Choroid plexus epithelial cell (primary cell): ENCODE results near the gene PNPLA7.

Experiments
- DNase-seq: peaks from one replicate; pipeline ENCODE4 v3.0.0-alpha.2; 2010; ENCODE audit warnings: low read depth
- H3K4me3 ChIP-seq: 2 replicates; pipeline ENCODE4 v1.5.1; 2011; ENCODE audit warnings: low read depth, mild to moderate bottlenecking, control low read depth, low read length, moderate library complexity
- TF ChIP-seq, protein P1 (sequence below): conservative IDR thresholded peaks from 2 replicates; pipeline ENCODE4 v1.5.1; 2011; ENCODE audit warnings: low read depth, mild to moderate bottlenecking, control low read depth, inconsistent platforms, low read length, moderate library complexity

Gene PNPLA7

DNA sequence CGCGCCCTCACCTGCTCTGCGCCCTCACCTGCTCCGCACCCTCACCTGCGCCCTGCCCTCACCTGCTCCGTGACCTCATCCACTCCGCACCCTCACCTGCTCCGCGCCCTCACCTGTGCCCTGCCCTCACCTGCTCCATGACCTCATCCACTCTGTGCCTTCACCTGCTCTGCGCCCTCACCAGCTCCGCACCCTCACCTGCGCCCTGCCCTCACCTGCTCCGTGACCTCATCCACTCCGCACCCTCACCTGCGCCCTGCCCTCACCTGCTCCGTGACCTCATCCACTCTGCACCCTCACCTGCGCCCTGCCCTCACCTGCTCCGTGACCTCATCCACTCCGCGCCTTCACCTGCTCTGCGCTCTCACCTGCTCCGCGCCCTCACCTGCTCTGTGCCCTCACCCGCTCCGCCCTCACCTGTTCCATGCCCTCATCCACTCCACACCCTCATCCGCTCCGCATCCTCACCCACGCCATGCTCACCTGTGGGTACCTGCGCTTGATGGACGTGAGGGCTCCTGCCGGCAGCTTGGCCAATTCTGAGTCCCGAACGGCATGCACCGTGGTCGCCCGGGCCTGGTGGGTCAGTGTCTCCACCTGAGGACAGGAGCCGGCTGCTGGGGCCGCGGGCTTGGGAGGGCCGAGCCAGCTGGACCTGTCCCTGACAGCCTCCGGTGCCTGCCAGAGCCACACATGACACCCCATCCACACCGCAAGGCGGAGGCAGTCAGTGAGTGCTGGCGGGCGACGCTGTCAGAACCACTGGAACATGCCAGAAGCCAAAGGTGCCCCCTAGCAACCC is 55.5 kb downstream of the PNPLA7 start:
- TF ChIP-seq, protein P1, sequence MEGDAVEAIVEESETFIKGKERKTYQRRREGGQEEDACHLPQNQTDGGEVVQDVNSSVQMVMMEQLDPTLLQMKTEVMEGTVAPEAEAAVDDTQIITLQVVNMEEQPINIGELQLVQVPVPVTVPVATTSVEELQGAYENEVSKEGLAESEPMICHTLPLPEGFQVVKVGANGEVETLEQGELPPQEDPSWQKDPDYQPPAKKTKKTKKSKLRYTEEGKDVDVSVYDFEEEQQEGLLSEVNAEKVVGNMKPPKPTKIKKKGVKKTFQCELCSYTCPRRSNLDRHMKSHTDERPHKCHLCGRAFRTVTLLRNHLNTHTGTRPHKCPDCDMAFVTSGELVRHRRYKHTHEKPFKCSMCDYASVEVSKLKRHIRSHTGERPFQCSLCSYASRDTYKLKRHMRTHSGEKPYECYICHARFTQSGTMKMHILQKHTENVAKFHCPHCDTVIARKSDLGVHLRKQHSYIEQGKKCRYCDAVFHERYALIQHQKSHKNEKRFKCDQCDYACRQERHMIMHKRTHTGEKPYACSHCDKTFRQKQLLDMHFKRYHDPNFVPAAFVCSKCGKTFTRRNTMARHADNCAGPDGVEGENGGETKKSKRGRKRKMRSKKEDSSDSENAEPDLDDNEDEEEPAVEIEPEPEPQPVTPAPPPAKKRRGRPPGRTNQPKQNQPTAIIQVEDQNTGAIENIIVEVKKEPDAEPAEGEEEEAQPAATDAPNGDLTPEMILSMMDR: no peak
- no peak for DNase-seq
- H3K4me3 ChIP-seq: no peak overlapping the region

DNA sequence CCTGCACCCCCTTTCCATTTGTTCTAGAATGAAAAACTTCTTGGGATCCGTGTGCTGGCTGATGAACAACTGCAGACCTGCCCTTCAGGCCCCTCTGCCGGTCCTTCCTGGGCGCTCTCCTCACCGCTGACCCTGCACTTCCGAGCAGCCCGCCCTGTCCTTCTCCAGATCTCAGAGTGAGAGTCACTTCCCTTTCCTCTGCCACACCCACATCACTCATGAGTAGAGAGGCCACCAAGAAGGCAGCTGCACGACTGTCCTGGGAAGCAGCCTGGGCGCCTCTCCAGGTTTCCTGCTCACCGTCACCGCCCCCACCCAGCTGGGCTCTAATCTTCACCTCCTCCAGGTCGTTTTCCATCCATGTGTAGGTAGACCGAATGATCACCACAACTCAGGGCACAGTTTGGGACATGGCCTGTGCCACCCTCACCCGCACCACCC is 56.1 kb downstream of the PNPLA7 start:
- TF ChIP-seq, protein P1: no peak
- no peak overlapping the region for H3K4me3 ChIP-seq
- DNase-seq: no peak

DNA sequence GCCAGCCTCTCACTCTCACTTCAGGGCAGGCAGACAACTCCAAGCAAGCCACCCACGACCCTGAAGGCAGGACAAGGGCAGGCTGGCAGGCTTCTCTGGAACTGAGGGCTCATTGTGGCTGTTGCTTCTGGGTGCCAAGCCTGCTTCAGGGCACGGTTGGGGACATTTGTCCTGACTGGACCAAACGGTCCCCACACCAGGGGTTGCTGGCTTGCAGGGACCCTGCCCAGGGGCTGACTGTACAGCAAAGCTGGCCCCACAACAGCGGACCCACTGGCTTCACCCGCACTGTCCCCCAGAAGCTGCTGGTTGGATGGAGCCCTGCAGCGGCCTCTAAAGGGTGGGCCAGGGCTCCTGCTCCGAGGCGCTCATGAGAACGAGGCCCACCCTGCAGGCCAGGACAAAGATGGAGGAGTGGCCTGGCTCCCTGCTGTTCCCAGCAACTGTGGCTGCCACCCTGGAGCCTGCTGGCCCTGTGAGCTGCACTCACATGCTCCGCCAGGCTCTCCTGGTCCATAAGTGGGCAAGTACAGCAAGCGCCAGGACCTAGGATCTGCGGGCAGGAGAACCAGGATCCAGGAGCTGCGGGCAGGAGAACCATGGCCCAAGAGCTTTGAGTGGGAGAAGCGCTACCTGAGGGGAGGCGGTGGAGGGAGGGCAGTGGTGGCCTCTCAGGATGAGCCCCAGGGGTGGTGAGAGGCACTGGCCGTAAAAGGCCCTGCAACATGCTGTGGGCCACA is 56.7 kb downstream of the PNPLA7 start:
- TF ChIP-seq, protein P1: no peak
- H3K4me3 ChIP-seq: no peak overlapping the region
- DNase-seq: no peak

DNA sequence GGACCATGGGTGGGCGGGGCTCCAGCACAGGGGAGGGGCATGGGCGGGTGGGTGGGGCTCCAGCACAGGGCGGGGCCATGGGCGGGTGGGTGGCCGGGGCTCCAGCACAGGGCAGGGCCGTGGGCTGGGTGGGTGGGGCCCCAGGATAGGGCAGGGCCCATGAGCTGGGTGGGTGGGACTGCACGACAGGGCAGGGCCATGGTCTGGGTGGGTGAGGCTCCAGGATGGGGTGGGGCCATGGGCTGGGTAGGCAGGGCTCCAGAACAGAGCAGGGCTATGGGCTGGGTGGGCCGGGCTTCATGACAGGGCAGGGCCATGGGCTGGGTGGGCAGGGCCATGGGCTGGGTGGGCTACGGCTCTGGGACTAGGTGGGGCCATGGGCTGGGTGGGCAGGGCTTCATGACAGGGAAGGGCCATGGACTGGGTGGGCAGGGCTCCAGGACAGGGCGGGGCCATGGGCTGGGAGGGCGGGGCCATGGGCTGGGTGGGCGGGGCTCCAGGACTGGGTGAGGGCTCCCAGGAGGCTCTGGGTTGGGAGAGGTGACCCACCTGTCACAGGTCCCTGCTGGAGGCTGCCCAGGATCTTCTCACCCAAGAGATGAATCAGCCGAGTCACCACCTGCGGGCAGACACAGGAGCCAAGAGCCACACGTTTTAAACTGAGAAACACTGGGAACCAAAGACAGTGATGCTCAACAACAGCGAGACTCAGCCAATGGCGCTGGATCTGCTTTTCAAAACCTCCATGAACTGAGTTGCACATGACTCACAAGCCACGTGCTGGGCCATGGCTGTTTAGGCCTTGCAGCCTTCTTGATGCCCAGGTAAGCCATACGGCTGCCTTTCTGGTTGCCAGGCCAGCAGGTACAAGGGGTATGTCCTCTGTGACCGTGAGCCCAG is 57.5 kb downstream of the PNPLA7 start:
- H3K4me3 ChIP-seq: no peak overlapping the region
- DNase-seq: no peak
- TF ChIP-seq, protein P1: no peak

DNA sequence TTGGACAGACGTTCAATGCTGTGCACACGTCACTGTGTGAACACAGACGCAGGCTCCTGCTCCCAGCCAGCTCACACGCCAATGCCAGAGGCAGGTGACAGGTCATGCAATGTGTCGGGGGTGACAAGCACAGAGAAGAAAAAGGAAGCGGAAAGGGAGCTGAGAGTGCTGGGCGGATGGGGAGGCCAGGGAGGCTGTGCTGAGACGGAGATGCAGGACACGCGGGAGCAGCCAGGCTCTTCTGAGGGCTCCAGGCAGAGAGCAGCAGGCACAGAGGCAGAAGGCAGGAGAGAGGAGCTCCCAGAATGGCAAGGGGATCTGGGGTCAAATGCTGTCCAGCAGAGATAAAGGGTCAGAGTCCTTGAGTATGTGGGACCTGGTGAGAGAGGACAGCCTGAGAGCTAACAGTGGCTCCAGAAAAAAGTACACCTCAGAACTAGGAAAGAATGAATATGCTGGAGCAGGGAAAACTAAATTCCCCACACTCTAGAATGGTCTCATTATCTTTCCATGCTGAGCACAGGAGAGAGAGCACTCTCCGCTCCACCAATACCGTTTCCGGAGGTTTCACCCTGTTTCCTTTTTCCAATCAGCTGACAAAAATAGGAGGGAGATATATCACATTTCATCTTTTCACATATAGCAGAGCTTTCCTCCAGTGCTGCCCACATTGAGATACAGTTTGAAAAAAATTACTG is 58.3 kb downstream of the PNPLA7 start:
- H3K4me3 ChIP-seq: no peak overlapping the region
- TF ChIP-seq, protein P1: no peak
- DNase-seq: no peak

DNA sequence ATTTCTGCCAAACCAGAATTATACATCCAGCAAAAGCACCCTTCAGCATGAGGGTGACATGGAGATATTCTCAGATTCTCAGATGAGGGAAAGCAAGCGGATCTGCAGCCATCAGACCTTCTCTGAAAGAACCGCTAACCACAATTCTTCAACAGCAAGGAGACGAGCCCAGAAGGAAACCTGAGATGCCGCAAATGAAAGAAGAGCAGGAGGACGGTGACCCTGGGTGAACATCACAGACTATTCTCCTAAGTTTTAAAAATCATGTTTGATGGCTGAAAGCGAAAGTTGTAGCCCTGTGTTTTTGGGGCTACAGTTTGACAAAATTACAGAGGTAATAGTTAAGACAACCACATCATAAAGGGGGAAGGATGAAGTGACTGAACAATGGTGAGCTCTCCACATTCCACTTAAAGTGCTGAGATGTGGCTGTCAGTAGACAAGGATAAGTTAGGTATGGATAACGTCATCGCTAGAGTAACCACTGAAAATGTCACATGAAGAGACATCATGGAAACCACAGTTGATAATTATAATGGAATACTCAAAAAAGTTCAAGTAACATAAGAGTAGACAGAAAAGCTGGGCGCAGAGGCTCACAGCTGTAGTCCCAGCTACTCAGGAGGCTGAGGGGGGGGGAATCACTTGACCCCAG is 59.5 kb downstream of the PNPLA7 start:
- no peak overlapping the region for H3K4me3 ChIP-seq
- no peak for DNase-seq
- TF ChIP-seq, protein P1: no peak
